ENCODE results near the gene MOSPD3.

DNA sequence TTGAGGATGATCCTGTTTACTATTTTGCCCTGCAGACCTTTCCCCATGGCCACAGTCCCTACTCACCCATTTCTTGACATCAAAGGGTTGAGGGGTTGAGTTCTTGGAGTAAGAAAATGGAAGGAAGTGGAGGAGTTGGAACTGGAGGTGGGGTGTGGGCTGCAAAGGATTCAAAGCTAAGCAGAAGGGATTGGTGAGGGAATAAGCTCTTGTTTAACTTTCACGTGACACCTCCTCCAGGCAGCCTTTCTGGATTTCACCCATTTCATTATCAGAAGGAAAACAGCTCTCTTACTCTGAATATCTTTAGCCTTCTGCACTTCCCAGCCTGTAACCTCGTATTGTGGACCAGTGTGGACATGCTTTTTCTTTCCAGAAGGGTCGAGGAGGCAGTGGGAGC lies 13.7 kb downstream of the MOSPD3 start:
- TF ChIP-seq POLR2A (IDR thresholded peaks at IDR 0.05), result no peak
- no peak for TF ChIP-seq CTCF (IDR thresholded peaks at IDR 0.05)
- TF ChIP-seq EP300 (IDR thresholded peaks at IDR 0.05; ENCODE audit: low read depth), result no peak
